H1 (cell line): ENCODE measurements around the gene BRCA1. TPM values are rescaled to one million over a fixed set of nuclear protein-coding genes. Genes with fewer than 3 reads are reported as not detected.

Experiments
- CTCF ChIA-PET: fragments of 300-600 bp; sonication (Branson Sonifier 250); formaldehyde crosslinking; loops from one replicate; lab custom pipeline; 2021; ENCODE audit not compliant: partially characterized antibody; lab: Charles Lee
- POLR2A ChIA-PET: fragments of 300-600 bp; sonication (Branson Sonifier 250); formaldehyde crosslinking; loops from one replicate; lab custom pipeline; 2021; ENCODE audit warnings: inconsistent platforms; ENCODE audit not compliant: partially characterized antibody; lab: Charles Lee
- DNase-seq, 2 experiments: peaks; one replicate each; pipeline versions ENCODE4 v3.0.0 to v3.0.0-alpha.2; 2010 to 2022; ENCODE audit warnings: low spot score in 2 of 2, low read depth in 1 of 2, mixed read lengths in 1 of 2
- FAIRE-seq: peaks from 2 replicates; lab custom pipeline; 2011; peaks lifted over from hg19 to GRCh38; lab: Jason Lieb, UNC
- H2AFZ ChIP-seq: 2 replicates; pipeline ENCODE4 v1.8.1; 2012; ENCODE audit warnings: low read length, inconsistent platforms
- H2AK5ac ChIP-seq: 2 replicates; pipeline ENCODE4 v1.6.1; 2013; ENCODE audit warnings: low read depth, low read length
- H2BK120ac ChIP-seq: replicated peaks from 2 replicates; pipeline ENCODE3; 2013; ENCODE audit warnings: low read depth, low read length, inconsistent platforms
- H2BK12ac ChIP-seq: 2 replicates; pipeline ENCODE4 v1.6.1; 2013; ENCODE audit warnings: low read depth, low read length
- H2BK15ac ChIP-seq: 2 replicates; pipeline ENCODE4 v1.6.1; 2013; ENCODE audit warnings: low read length
- H2BK20ac ChIP-seq: 2 replicates; pipeline ENCODE4 v1.6.1; 2013; ENCODE audit warnings: low read length
- H2BK5ac ChIP-seq: 2 replicates; pipeline ENCODE4 v1.6.1; 2013; ENCODE audit warnings: low read depth, low read length
- H3K14ac ChIP-seq: 2 replicates; pipeline ENCODE4 v1.6.1; 2013; ENCODE audit warnings: inconsistent platforms; ENCODE audit not compliant: insufficient read length
- H3K18ac ChIP-seq: 2 replicates; pipeline ENCODE4 v1.6.1; 2013; ENCODE audit warnings: low read length; ENCODE audit errors: extremely low read depth
- H3K23ac ChIP-seq: 2 replicates; pipeline ENCODE4 v1.6.1; 2013; ENCODE audit warnings: inconsistent platforms; ENCODE audit not compliant: insufficient read length
- H3K23me2 ChIP-seq: 2 replicates; pipeline ENCODE4 v1.6.1; 2013; ENCODE audit warnings: low read depth, low read length
- H3K27ac ChIP-seq: 2 replicates; pipeline ENCODE4 v1.6.1; 2011; ENCODE audit warnings: low read depth, low read length, inconsistent platforms
- H3K27me3 ChIP-seq, 4 experiments: replicated peaks in 1 of 4; 1 replicate in 1 of 4; 2 replicates in 3 of 4; pipeline versions ENCODE4 v1.6.1 to v1.8.1; 2011 to 2013; ENCODE audit warnings: low read length in 3 of 4, mild to moderate bottlenecking in 3 of 4, inconsistent platforms in 2 of 4, mixed read lengths in 2 of 4, moderate library complexity in 1 of 4; ENCODE audit not compliant: control insufficient read depth in 3 of 4, insufficient read depth in 3 of 4; ENCODE audit errors: extremely low read depth in 1 of 4
- H3K36me3 ChIP-seq, 4 experiments: 2 replicates each; pipeline versions ENCODE4 v1.6.1 to v1.8.1; 2011 to 2013; ENCODE audit warnings: mild to moderate bottlenecking in 4 of 4, low read length in 3 of 4, moderate library complexity in 2 of 4, control low read depth in 1 of 4, inconsistent platforms in 1 of 4; ENCODE audit not compliant: insufficient read depth in 4 of 4, control insufficient read depth in 2 of 4
- H3K4ac ChIP-seq: replicated peaks from 2 replicates; pipeline ENCODE3; 2013; ENCODE audit warnings: low read length, low read depth, mixed read lengths, inconsistent platforms; ENCODE audit not compliant: insufficient read length
- H3K4me1 ChIP-seq, 4 experiments: replicated peaks in 1 of 4; 1 replicate in 1 of 4; 2 replicates in 3 of 4; pipeline versions ENCODE4 v1.6.1 to v1.8.1; 2011 to 2013; ENCODE audit warnings: low read length in 3 of 4, inconsistent platforms in 2 of 4, mixed read lengths in 1 of 4; ENCODE audit not compliant: insufficient read depth in 4 of 4, control insufficient read depth in 3 of 4
- H3K4me2 ChIP-seq, 2 experiments: 2 replicates each; pipeline versions ENCODE4 v1.6.1 to v1.8.1; 2011 to 2013; ENCODE audit warnings: low read depth in 2 of 2, low read length in 2 of 2, control low read depth in 1 of 2, inconsistent platforms in 1 of 2, mild to moderate bottlenecking in 1 of 2; ENCODE audit not compliant: insufficient read depth in 1 of 2
- H3K4me3 ChIP-seq, 4 experiments: fragments of 200-600, 300-600 bp in 1 of 4; sonication (generic), shearing (Covaris generic), sonication (Bioruptor Twin) in 1 of 4; 2 replicates each; pipeline versions ENCODE4 v1.5.1 to v1.8.1; 2011 to 2016; ENCODE audit warnings: low read length in 4 of 4, low read depth in 3 of 4, control low read depth in 2 of 4, inconsistent platforms in 2 of 4, mild to moderate bottlenecking in 2 of 4, mixed read lengths in 1 of 4, moderate library complexity in 1 of 4; ENCODE audit not compliant: insufficient read depth in 2 of 4; ENCODE audit errors: extremely low read depth in 1 of 4
- H3K56ac ChIP-seq: replicated peaks from 2 replicates; pipeline ENCODE3; 2013; ENCODE audit warnings: low read depth, mild to moderate bottlenecking, mixed read lengths, low read length, inconsistent platforms; ENCODE audit not compliant: insufficient read length
- H3K79me1 ChIP-seq: 2 replicates; pipeline ENCODE4 v1.6.1; 2013; ENCODE audit warnings: low read depth, low read length, control low read depth
- H3K79me2 ChIP-seq, 2 experiments: 2 replicates each; pipeline versions ENCODE4 v1.6.1 to v1.8.1; 2012 to 2013; ENCODE audit warnings: low read length in 2 of 2, mild to moderate bottlenecking in 2 of 2, inconsistent platforms in 1 of 2; ENCODE audit not compliant: insufficient read depth in 2 of 2, control insufficient read depth in 1 of 2
- H3K9ac ChIP-seq, 4 experiments: replicated peaks in 1 of 4; 1 replicate in 1 of 4; 2 replicates in 3 of 4; pipeline versions ENCODE4 v1.6.1 to v1.8.1; 2011 to 2013; ENCODE audit warnings: low read depth in 3 of 4, low read length in 3 of 4, control low read depth in 2 of 4, mild to moderate bottlenecking in 2 of 4, moderate library complexity in 2 of 4, inconsistent platforms in 1 of 4; ENCODE audit errors: extremely low read depth in 1 of 4
- H3K9me3 ChIP-seq, 2 experiments: 2 replicates each; pipeline versions ENCODE4 v1.6.1 to v1.8.1; 2012 to 2013; ENCODE audit warnings: mild to moderate bottlenecking in 2 of 2, moderate library complexity in 2 of 2, control low read depth in 1 of 2, inconsistent platforms in 1 of 2, low read depth in 1 of 2, low read length in 1 of 2, mixed read lengths in 1 of 2; ENCODE audit not compliant: insufficient read depth in 2 of 2
- H4K20me1 ChIP-seq, 2 experiments: replicated peaks in 1 of 2; 2 replicates each; pipeline versions ENCODE3 to v1.8.1; 2011 to 2013; ENCODE audit warnings: inconsistent platforms in 2 of 2, low read length in 2 of 2, mild to moderate bottlenecking in 1 of 2; ENCODE audit not compliant: insufficient read depth in 2 of 2, control insufficient read depth in 1 of 2
- H4K5ac ChIP-seq: 2 replicates; pipeline ENCODE4 v1.6.1; 2013; ENCODE audit warnings: low read length, low read depth, mixed read lengths, inconsistent platforms; ENCODE audit not compliant: insufficient read length
- H4K8ac ChIP-seq: 2 replicates; pipeline ENCODE4 v1.8.0; 2013; ENCODE audit warnings: mild to moderate bottlenecking, moderate library complexity, low read length, inconsistent platforms; ENCODE audit not compliant: insufficient read depth; ENCODE audit errors: extremely low read depth
- H4K91ac ChIP-seq: replicated peaks from 2 replicates; pipeline ENCODE3; 2013; ENCODE audit warnings: low read length, mixed read lengths, inconsistent platforms; ENCODE audit not compliant: insufficient read length
- JUND ChIP-seq: IDR thresholded peaks from 2 replicates; pipeline ENCODE4 v1.6.1; 2011; ENCODE audit warnings: mild to moderate bottlenecking, improper control_type of control experiment, low read length
- POLR2A ChIP-seq, 2 experiments: IDR thresholded peaks; 1 replicate in 1 of 2; 2 replicates in 1 of 2; pipeline ENCODE4 v1.6.1; 2011; ENCODE audit warnings: low read depth in 2 of 2, low read length in 2 of 2, mild to moderate bottlenecking in 2 of 2; ENCODE audit errors: control extremely low read depth in 1 of 2
- RAD21 ChIP-seq, 2 experiments: IDR thresholded peaks in 1 of 2; conservative IDR thresholded peaks in 1 of 2; 2 replicates each; pipeline ENCODE4 v1.6.1; 2011; ENCODE audit warnings: low read depth in 2 of 2, low read length in 2 of 2, improper control_type of control experiment in 1 of 2, inconsistent platforms in 1 of 2, mild to moderate bottlenecking in 1 of 2, moderate library complexity in 1 of 2
- RBBP5 ChIP-seq: IDR thresholded peaks from 2 replicates; pipeline ENCODE4 v1.7.1; 2012; ENCODE audit warnings: low read depth, mild to moderate bottlenecking, inconsistent platforms, low read length, moderate library complexity, borderline replicate concordance
- WGBS, 2 experiments: shearing (Covaris generic) in 1 of 2; methylation state at CpG; one replicate each; pipeline versions ENCODE4 v1.1.6 to v1.1.7; 2013 to 2015; ENCODE audit warnings: low lambda C conversion rate in 2 of 2, mixed read lengths in 2 of 2, inconsistent platforms in 1 of 2, low coverage in 1 of 2, missing lambda C conversion rate in 1 of 2; ENCODE audit not compliant: insufficient replicate concordance in 2 of 2, insufficient coverage in 1 of 2, insufficient read length in 1 of 2; ENCODE audit errors: extremely low coverage in 1 of 2, missing lambda C conversion rate in 1 of 2; 5-methylcytosine and 5-hydroxymethylcytosine counted together
- polyA plus RNA-seq, 7 experiments: library from polyadenylated mRNA; depleted of rRNA in 3 of 7; stranded (reverse) in 5 of 7; unstranded in 2 of 7; fragments of >200 nt in 5 of 7; fragments of 200-250 nt in 2 of 7; gene quantifications; 1 replicate in 5 of 7; 2 replicates in 1 of 7; 4 replicates in 1 of 7; pipeline versions ENCODE4 v1.2.1 to v1.2.3, GENCODE V29; 2011 to 2013; ENCODE audit warnings: missing spikeins in 2 of 7, mixed read lengths in 2 of 7
- total RNA-seq: library from RNA; stranded (reverse); fragmentation: NEBNext Ultra II Directional; extraction: Animal tissue kit (Norgen Biotek cat#: 25700); gene quantifications from 2 replicates; pipeline ENCODE4 v1.2.1, GENCODE V29; 2021
- TF ChIP-seq, protein P1 (sequence below), 3 experiments: IDR thresholded peaks; 1 replicate in 2 of 3; 2 replicates in 1 of 3; pipeline versions ENCODE4 v1.5.1 to v1.6.1; 2011; ENCODE audit warnings: low read length in 3 of 3, mild to moderate bottlenecking in 3 of 3, inconsistent platforms in 2 of 3, low read depth in 1 of 3, moderate library complexity in 1 of 3; ENCODE audit not compliant: insufficient read depth in 1 of 3; ENCODE audit errors: control extremely low read depth in 1 of 3

BRCA1 gene
- total and polyA plus RNA-seq, 2 of the 8 experiments (the other 6 are each of a cell fraction or from before 2014, with no cell fraction given), result 30.7 to 39.2 TPM

DNA sequence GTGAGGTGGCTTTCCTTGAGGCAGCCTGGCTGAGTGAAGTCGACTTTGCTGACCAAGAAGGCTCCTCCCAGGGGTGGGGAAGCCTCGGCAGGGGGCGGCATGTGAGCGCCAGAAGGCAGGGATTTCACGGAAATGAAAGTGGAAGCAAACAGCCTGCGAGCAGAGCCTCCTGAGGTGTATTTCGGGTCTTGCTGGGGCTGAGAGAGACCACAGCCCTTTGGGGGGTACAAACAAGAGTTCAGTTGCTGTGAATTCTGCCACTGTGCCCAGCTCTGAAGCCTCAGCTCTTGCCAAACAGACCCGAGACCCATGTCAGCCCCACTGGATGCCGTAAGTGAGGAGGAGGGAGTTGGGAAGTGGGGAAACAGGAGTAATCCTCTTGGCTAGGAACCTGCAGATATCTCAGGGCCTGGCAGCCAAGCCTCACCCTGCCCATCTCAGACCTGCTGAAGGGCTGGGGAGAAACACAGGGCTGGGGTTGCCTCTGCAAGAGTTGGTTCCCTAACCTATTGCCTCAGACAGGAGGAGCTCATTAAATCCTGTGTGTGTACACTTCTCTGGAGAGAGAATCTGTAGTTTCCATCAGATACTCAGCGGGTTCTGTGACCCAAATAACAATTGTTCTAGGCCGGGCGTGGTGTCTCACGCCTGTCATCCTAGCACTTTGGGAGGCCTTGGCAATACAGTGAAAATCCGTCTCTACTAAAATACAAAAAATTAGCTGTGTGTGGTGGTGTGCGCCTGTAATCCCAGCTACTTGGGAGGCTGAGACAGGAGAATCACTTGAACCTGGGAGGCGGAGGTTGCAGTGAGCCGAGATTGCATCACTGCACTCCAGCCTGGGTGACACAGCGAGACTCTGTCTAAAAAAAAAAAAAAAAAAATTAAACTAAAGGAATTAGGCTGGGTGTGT lies 118.3 kb downstream of the BRCA1 start, which contains the start of gene IFI35:
TSS of gene IFI35 (plus strand) at position 146 of the 913 bp plus-strand sequence. CDS start at position 310, 164 bp downstream.
- DNase-seq (peak in 1 of 2 experiments; percentile 79), FAIRE-seq (no peak)
- H2BK20ac ChIP-seq, result no peak within 1 kb of the TSS
- no peak within 1 kb of the TSS; the same call in 1 of the 2 replicates for H3K27ac ChIP-seq
- peak within 1 kb of the TSS; percentile 1 to 68; a peak in 3 of 4 replicates for H3K4me2 ChIP-seq
- peak within 1 kb of the TSS; percentile 62 for H3K56ac ChIP-seq
- H2BK12ac ChIP-seq, result peak within 1 kb of the TSS; percentile 75; the same call in 1 of the 2 replicates
- H3K36me3 ChIP-seq, result peaks cover 5 to 22% (median 15%) of the 10 kb centered on the region in 4 experiments; a peak in 7 of 8 replicates
- H4K20me1 ChIP-seq, result peaks cover 2 to 3% of the 10 kb centered on the region in 2 experiments
- H3K4me1 ChIP-seq, result peaks cover 0 to 3% (median 1%) of the 10 kb centered on the region in 4 experiments; a peak in 4 of 7 replicates
- H3K23ac ChIP-seq, result no peak within 1 kb of the TSS
- H2BK5ac ChIP-seq, result peak within 1 kb of the TSS; percentile 79; the same call in 1 of the 2 replicates
- H2AFZ ChIP-seq, result peak within 1 kb of the TSS; percentile 63
- peak within 1 kb of the TSS; percentile 7 for H2BK120ac ChIP-seq
- peak within 1 kb of the TSS; percentile 64 for H3K18ac ChIP-seq
- POLR2A ChIA-PET, result interaction anchor here (0.6 to 3.5 kb wide), 10 partner anchors 7 to 737 kb away, joined by 3 to 36 read pairs (median 6); partner anchors contain the start of genes RPL27 and VAT1
- no peak within 1 kb of the TSS for H3K4ac ChIP-seq
- CTCF ChIA-PET, result interaction anchor here (0.6 to 1.4 kb wide), 8 partner anchors 9 to 342 kb away, joined by 3 to 7 read pairs (median 3); partner anchors contain the start of gene RPL27
- no peak within 1 kb of the TSS for H2AK5ac ChIP-seq
- WGBS, 2 experiments, result 54% methylated on average over 18 of the region's 18 CpGs; no CpG with 5 or more reads in 1 of the 2 experiments
- H3K9ac ChIP-seq, result peak within 1 kb of the TSS in 2 of 4 experiments; percentile 51; a peak in 3 of 7 replicates
- H2BK15ac ChIP-seq, result 0 out of 2 replicates have a peak within 1 kb of the TSS, but pooled peaks have one; percentile 8
- no peak within 1 kb of the TSS for H4K5ac ChIP-seq
- H3K23me2 ChIP-seq, result no peaks in the 10 kb centered on the region
- no peaks in the 10 kb centered on the region for H3K79me2 ChIP-seq
- no peaks in the 10 kb centered on the region for H3K79me1 ChIP-seq
- no peak within 1 kb of the TSS for H3K14ac ChIP-seq
- peak within 1 kb of the TSS; percentile 83; the same call in 1 of the 2 replicates for H4K8ac ChIP-seq
- peak within 1 kb of the TSS in 3 of 4 experiments; percentile 8 to 54 (median 26); a peak in 5 of 8 replicates for H3K4me3 ChIP-seq
- H3K9me3 ChIP-seq, result no peaks in the 10 kb centered on the region
- H3K27me3 ChIP-seq, result no peaks in the 10 kb centered on the region
- H4K91ac ChIP-seq, result no peak within 1 kb of the TSS
- peak; percentile 42 to 59; a peak in 3 of 4 replicates for TF ChIP-seq RAD21 (IDR thresholded peaks at IDR 0.05 in 1 of 2, conservative IDR thresholded peaks at IDR 0.05 in 1 of 2; ENCODE audit: low read depth in 2 of 2, low read length in 2 of 2)
- TF ChIP-seq RBBP5, result peak; percentile 59; the same call in 1 of the 2 replicates
- TF ChIP-seq JUND, result no peak
- TF ChIP-seq, protein P1, sequence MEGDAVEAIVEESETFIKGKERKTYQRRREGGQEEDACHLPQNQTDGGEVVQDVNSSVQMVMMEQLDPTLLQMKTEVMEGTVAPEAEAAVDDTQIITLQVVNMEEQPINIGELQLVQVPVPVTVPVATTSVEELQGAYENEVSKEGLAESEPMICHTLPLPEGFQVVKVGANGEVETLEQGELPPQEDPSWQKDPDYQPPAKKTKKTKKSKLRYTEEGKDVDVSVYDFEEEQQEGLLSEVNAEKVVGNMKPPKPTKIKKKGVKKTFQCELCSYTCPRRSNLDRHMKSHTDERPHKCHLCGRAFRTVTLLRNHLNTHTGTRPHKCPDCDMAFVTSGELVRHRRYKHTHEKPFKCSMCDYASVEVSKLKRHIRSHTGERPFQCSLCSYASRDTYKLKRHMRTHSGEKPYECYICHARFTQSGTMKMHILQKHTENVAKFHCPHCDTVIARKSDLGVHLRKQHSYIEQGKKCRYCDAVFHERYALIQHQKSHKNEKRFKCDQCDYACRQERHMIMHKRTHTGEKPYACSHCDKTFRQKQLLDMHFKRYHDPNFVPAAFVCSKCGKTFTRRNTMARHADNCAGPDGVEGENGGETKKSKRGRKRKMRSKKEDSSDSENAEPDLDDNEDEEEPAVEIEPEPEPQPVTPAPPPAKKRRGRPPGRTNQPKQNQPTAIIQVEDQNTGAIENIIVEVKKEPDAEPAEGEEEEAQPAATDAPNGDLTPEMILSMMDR (IDR thresholded peaks at IDR 0.05; ENCODE audit: control extremely low read depth in 1 of 3, insufficient read depth in 1 of 3, low read depth in 1 of 3, low read length in 3 of 3), result peak in 2 of 3 experiments; percentile 24 to 33; a peak in 3 of 4 replicates
- TF ChIP-seq POLR2A (IDR thresholded peaks at IDR 0.05; ENCODE audit: control extremely low read depth in 1 of 2, low read depth in 2 of 2, low read length in 2 of 2), result peak in 1 of 2 experiments; percentile 52; a peak in 1 of 3 replicates
